SK-N-MC (cell line): ENCODE results near the gene ATF3.

Experiments
- DNase-seq: peaks from one replicate; pipeline ENCODE4 v3.0.0-alpha.2; 2011; ENCODE audit warnings: low read depth, low spot score
- H3K27ac ChIP-seq: fragments of 200-600 bp; sonication (generic); 2 replicates; pipeline ENCODE4 v1.5.1; 2016; ENCODE audit warnings: mixed run types
- H3K36me3 ChIP-seq: fragments of 200-600 bp; sonication (generic); 2 replicates; pipeline ENCODE4 v1.6.1; 2017; ENCODE audit warnings: antibody characterized with exemption, low read length, mixed read lengths; ENCODE audit not compliant: insufficient read depth
- H3K4me3 ChIP-seq: fragments of 200-600 bp; sonication (generic); 2 replicates; pipeline ENCODE4 v1.5.1; 2016
- H3K9ac ChIP-seq: fragments of 200-600 bp; sonication (generic); 2 replicates; pipeline ENCODE4 v1.8.0; 2017; ENCODE audit warnings: mixed run types, mixed read lengths; ENCODE audit not compliant: insufficient read length
- H3K9me3 ChIP-seq: fragments of 200-600 bp; sonication (generic); 2 replicates; pipeline ENCODE4 v1.6.1; 2017; ENCODE audit warnings: low read depth, mild to moderate bottlenecking, antibody characterized with exemption, low read length, moderate library complexity, mixed read lengths
- EZH2 ChIP-seq: fragments of 200-600 bp; sonication (generic); IDR thresholded peaks from one replicate; pipeline ENCODE4 v1.6.1; 2017; ENCODE audit warnings: antibody characterized with exemption
- FOXP2 ChIP-seq: optimal IDR thresholded peaks from 2 replicates; pipeline ENCODE3; 2011; ENCODE audit warnings: mild to moderate bottlenecking, moderate library complexity; ENCODE audit not compliant: insufficient read depth; ENCODE audit errors: extremely low read length, control extremely low read depth
- POLR2AphosphoS5 ChIP-seq: IDR thresholded peaks from 2 replicates; pipeline ENCODE4 v1.6.1; 2012; ENCODE audit warnings: mild to moderate bottlenecking, low read depth, low read length, borderline replicate concordance

Gene ATF3

GRCh38 chr1:212582808-212583615, 25.5 kb upstream of the ATF3 start:
- H3K36me3 ChIP-seq = no peaks in the 10 kb centered on the region
- no peak overlapping the region for H3K9ac ChIP-seq
- no peak overlapping the region for H3K27ac ChIP-seq
- H3K4me3 ChIP-seq = no peak overlapping the region
- DNase-seq = no peak
- TF ChIP-seq EZH2 = no peak
- no peak for TF ChIP-seq FOXP2
- no peak for TF ChIP-seq POLR2AphosphoS5
- no peaks in the 10 kb centered on the region for H3K9me3 ChIP-seq

GRCh38 chr1:212583643-212584042, 24.9 kb upstream of the ATF3 start:
- H3K9me3 ChIP-seq = no peaks in the 10 kb centered on the region
- H3K36me3 ChIP-seq = no peaks in the 10 kb centered on the region
- no peak for DNase-seq
- no peak for TF ChIP-seq FOXP2
- no peak for TF ChIP-seq EZH2
- no peak overlapping the region for H3K4me3 ChIP-seq
- H3K27ac ChIP-seq = no peak overlapping the region
- no peak overlapping the region for H3K9ac ChIP-seq

DNA sequence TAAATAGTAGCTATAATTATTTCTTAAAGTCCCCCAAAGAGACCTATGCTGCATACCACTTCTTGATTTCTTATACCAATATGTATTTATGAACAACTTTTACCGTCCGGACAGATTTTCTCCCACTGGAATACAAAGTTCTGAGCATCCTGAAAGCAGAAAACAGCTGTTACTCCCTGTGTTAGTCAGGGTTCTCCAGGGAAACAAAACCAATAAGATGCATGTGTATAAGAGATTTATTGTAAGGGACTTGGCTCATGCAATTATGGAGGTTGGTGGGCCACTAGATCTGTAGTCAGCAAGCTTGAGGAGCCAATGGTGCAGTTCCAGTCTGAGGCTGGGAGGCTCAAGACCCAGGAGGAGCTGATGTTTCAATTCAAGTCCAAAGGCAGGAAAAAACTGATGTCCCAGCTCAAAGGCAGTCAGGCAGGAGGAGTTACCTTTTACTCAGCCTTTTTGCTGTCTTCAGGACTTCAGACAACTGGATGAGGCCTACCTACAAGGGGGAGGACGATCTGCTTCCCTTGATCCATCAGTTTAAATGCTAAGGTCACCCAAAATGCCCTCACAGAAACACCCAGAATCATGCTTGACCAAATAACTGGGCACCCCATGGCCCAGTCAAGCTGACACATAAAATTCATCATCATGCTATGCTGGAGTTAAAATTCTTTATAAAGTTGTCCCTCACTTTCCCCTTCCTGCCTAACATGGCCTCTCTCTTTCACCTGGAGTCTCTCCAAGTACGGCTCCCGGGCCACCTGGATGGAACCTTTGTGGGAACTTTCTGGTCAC, 24.3 kb upstream of the ATF3 start:
- no peak overlapping the region for H3K9ac ChIP-seq
- H3K4me3 ChIP-seq = no peak overlapping the region
- H3K36me3 ChIP-seq = no peaks in the 10 kb centered on the region
- no peak for TF ChIP-seq EZH2
- no peak for TF ChIP-seq POLR2AphosphoS5
- no peak for TF ChIP-seq FOXP2
- no peaks in the 10 kb centered on the region for H3K9me3 ChIP-seq
- DNase-seq = no peak
- no peak overlapping the region for H3K27ac ChIP-seq

DNA sequence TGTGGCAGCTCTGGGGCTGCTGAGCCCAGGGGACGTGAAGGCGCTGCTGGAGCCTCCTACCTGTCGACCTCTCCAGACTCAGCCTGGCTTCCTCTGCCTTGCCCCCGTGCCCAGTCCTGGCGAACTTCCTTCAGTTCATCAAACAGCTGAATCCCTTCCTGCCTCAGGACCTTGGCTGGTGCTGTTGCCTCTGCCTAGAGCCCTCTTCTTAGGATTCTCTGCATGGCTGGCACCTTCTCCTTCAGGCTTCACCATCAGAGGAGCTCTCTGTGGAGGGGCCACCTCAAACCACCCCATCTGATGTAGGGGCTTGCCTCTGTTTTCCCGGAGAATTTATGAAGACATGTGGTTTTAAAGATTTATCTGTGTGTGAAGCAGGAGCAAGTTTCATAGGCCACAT, 23.4 kb upstream of the ATF3 start:
- no peak overlapping the region for H3K9ac ChIP-seq
- no peak overlapping the region for H3K4me3 ChIP-seq
- H3K27ac ChIP-seq = no peak overlapping the region
- no peaks in the 10 kb centered on the region; the same call in 1 of the 2 replicates for H3K9me3 ChIP-seq
- TF ChIP-seq POLR2AphosphoS5 = no peak
- TF ChIP-seq EZH2 = no peak
- TF ChIP-seq FOXP2 = no peak
- DNase-seq = no peak
- no peaks in the 10 kb centered on the region for H3K36me3 ChIP-seq

GRCh38 chr1:212586206-212587015, 22.1 kb upstream of the ATF3 start:
- Histone ChIP-seq H3K27ac (no peak overlapping the region), H3K9ac (no peak overlapping the region), H3K36me3 (no peaks in the 10 kb centered on the region), H3K4me3 (no peak overlapping the region), H3K9me3 (no peaks in the 10 kb centered on the region; the same call in 1 of the 2 replicates)
- TF ChIP-seq EZH2 = no peak
- no peak for TF ChIP-seq FOXP2
- TF ChIP-seq POLR2AphosphoS5 = no peak
- DNase-seq = no peak

GRCh38 chr1:212587016-212587887, 21.3 kb upstream of the ATF3 start:
- Histone ChIP-seq H3K9ac (no peak overlapping the region), H3K4me3 (no peak overlapping the region)

GRCh38 chr1:212587888-212588510, 20.6 kb upstream of the ATF3 start:
- H3K36me3 ChIP-seq = no peaks in the 10 kb centered on the region
- no peaks in the 10 kb centered on the region; the same call in 1 of the 2 replicates for H3K9me3 ChIP-seq
- no peak for TF ChIP-seq POLR2AphosphoS5
- no peak for TF ChIP-seq EZH2
- TF ChIP-seq FOXP2 = no peak
- H3K9ac ChIP-seq = no peak overlapping the region
- H3K4me3 ChIP-seq = no peak overlapping the region
- DNase-seq = no peak
- no peak overlapping the region for H3K27ac ChIP-seq

More at GRCh38 chr1:212587016-212587887, 21.3 kb upstream of the ATF3 start:
- no peak for TF ChIP-seq FOXP2
- no peak for TF ChIP-seq EZH2
- TF ChIP-seq POLR2AphosphoS5 = no peak
- no peaks in the 10 kb centered on the region; the same call in 1 of the 2 replicates for H3K9me3 ChIP-seq
- no peak overlapping the region for H3K27ac ChIP-seq
- no peaks in the 10 kb centered on the region for H3K36me3 ChIP-seq
- no peak for DNase-seq
